Skeletal muscle satellite cell (primary cell): ENCODE measurements around the gene CDK2AP2.

Source experiments
- H3K27me3 ChIP-seq: 2 replicates; pipeline ENCODE4 v1.7.0; 2013; ENCODE audit warnings: low read length; ENCODE audit not compliant: control insufficient read depth, insufficient read depth
- H3K36me3 ChIP-seq: 2 replicates; pipeline ENCODE4 v1.7.0; 2013; ENCODE audit warnings: mild to moderate bottlenecking, control low read depth, low read length; ENCODE audit not compliant: insufficient read depth
- H3K4me1 ChIP-seq: 2 replicates; pipeline ENCODE4 v1.7.0; 2013; ENCODE audit warnings: low read length; ENCODE audit not compliant: control insufficient read depth, insufficient read depth
- H3K4me2 ChIP-seq: 2 replicates; pipeline ENCODE4 v1.7.0; 2013; ENCODE audit warnings: mild to moderate bottlenecking, low read length
- H3K4me3 ChIP-seq: 2 replicates; pipeline ENCODE4 v1.7.0; 2013; ENCODE audit warnings: low read length
- H3K9ac ChIP-seq: 2 replicates; pipeline ENCODE4 v1.7.0; 2013; ENCODE audit warnings: mild to moderate bottlenecking, low read depth, low read length, moderate library complexity
- H3K9me3 ChIP-seq: replicated peaks from 2 replicates; pipeline ENCODE4 v1.7.0; 2013; ENCODE audit warnings: mild to moderate bottlenecking, control low read depth, low read length

The CDK2AP2 gene

GRCh38 chr11:67500484-67500821, 7.5 kb downstream of the CDK2AP2 start:
- H3K4me2 ChIP-seq = no peak overlapping the region
- H3K9ac ChIP-seq = no peak overlapping the region
- H3K4me3 ChIP-seq = no peak overlapping the region
- H3K4me1 ChIP-seq = peaks cover 8% of the 10 kb centered on the region
- no peaks in the 10 kb centered on the region for H3K9me3 ChIP-seq
- H3K27me3 ChIP-seq = no peaks in the 10 kb centered on the region
- peaks cover 13% of the 10 kb centered on the region for H3K36me3 ChIP-seq

- Histone ChIP-seq H3K4me3 (no peak overlapping the region), H3K9me3 (no peaks in the 10 kb centered on the region), H3K27me3 (no peaks in the 10 kb centered on the region), H3K36me3 (peaks cover 13% of the 10 kb centered on the region), H3K9ac (no peak overlapping the region), H3K4me2 (no peak overlapping the region), H3K4me1 (peaks cover 6% of the 10 kb centered on the region)
Observed at GRCh38 chr11:67499808-67500483, 8.0 kb downstream of the CDK2AP2 start.

GRCh38 chr11:67498544-67498972, 9.4 kb downstream of the CDK2AP2 start:
- Histone ChIP-seq H3K9ac (no peak overlapping the region), H3K4me2 (no peak overlapping the region), H3K4me3 (no peak overlapping the region), H3K27me3 (no peaks in the 10 kb centered on the region), H3K36me3 (peaks cover 13% of the 10 kb centered on the region), H3K4me1 (peaks cover 1% of the 10 kb centered on the region), H3K9me3 (no peaks in the 10 kb centered on the region)

GRCh38 chr11:67497656-67498291, 10.2 kb downstream of the CDK2AP2 start:
- H3K4me2 ChIP-seq = no peak overlapping the region
- no peaks in the 10 kb centered on the region for H3K27me3 ChIP-seq
- H3K9me3 ChIP-seq = no peaks in the 10 kb centered on the region
- H3K36me3 ChIP-seq = peaks cover 15% of the 10 kb centered on the region
- H3K9ac ChIP-seq = no peak overlapping the region
- no peak overlapping the region for H3K4me3 ChIP-seq
- H3K4me1 ChIP-seq = no peaks in the 10 kb centered on the region

- H3K9ac ChIP-seq = no peak overlapping the region
Observed at GRCh38 chr11:67496113-67496512, 11.8 kb downstream of the CDK2AP2 start.

GRCh38 chr11:67495234-67496005, 12.5 kb downstream of the CDK2AP2 start:
- Histone ChIP-seq H3K9ac (no peak overlapping the region), H3K4me1 (no peaks in the 10 kb centered on the region), H3K27me3 (no peaks in the 10 kb centered on the region), H3K4me2 (no peak overlapping the region), H3K4me3 (no peak overlapping the region), H3K9me3 (no peaks in the 10 kb centered on the region), H3K36me3 (peaks cover 21% of the 10 kb centered on the region)

More at GRCh38 chr11:67496113-67496512, 11.8 kb downstream of the CDK2AP2 start:
- no peaks in the 10 kb centered on the region for H3K4me1 ChIP-seq
- no peak overlapping the region for H3K4me2 ChIP-seq
- no peak overlapping the region for H3K4me3 ChIP-seq
- no peaks in the 10 kb centered on the region for H3K27me3 ChIP-seq
- H3K36me3 ChIP-seq = peaks cover 17% of the 10 kb centered on the region
- H3K9me3 ChIP-seq = no peaks in the 10 kb centered on the region

- Histone ChIP-seq H3K4me3 (no peak overlapping the region), H3K27me3 (no peaks in the 10 kb centered on the region), H3K36me3 (peaks cover 27% of the 10 kb centered on the region), H3K9ac (no peak overlapping the region), H3K4me2 (no peak overlapping the region), H3K4me1 (no peaks in the 10 kb centered on the region), H3K9me3 (no peaks in the 10 kb centered on the region)
Observed at GRCh38 chr11:67494371-67495233, 13.4 kb downstream of the CDK2AP2 start.

- Histone ChIP-seq H3K9ac (no peak overlapping the region), H3K36me3 (peaks cover 29% of the 10 kb centered on the region), H3K4me1 (no peaks in the 10 kb centered on the region), H3K4me3 (no peak overlapping the region), H3K9me3 (no peaks in the 10 kb centered on the region), H3K4me2 (no peak overlapping the region), H3K27me3 (no peaks in the 10 kb centered on the region)
Observed at GRCh38 chr11:67493548-67494370, 14.2 kb downstream of the CDK2AP2 start.

- no peaks in the 10 kb centered on the region for H3K9me3 ChIP-seq
- no peak overlapping the region for H3K9ac ChIP-seq
- no peaks in the 10 kb centered on the region for H3K4me1 ChIP-seq
- H3K27me3 ChIP-seq = no peaks in the 10 kb centered on the region
- H3K4me2 ChIP-seq = no peak overlapping the region
- H3K36me3 ChIP-seq = peaks cover 33% of the 10 kb centered on the region
- H3K4me3 ChIP-seq = no peak overlapping the region
Observed at GRCh38 chr11:67492801-67493547, 15.0 kb downstream of the CDK2AP2 start.

GRCh38 chr11:67492069-67492727, 15.8 kb downstream of the CDK2AP2 start:
- Histone ChIP-seq H3K4me2 (no peak overlapping the region), H3K9me3 (no peaks in the 10 kb centered on the region), H3K4me1 (no peaks in the 10 kb centered on the region), H3K9ac (no peak overlapping the region), H3K36me3 (peaks cover 38% of the 10 kb centered on the region), H3K4me3 (no peak overlapping the region), H3K27me3 (no peaks in the 10 kb centered on the region)
